HL-60 (cell line): ENCODE data around the gene SPIRE1.

Source experiments
- DNase-seq, 2 experiments: peaks; one replicate each; pipeline ENCODE4 v3.0.0-alpha.2; 2010 to 2020; ENCODE audit warnings: low read depth in 1 of 2, low spot score in 1 of 2
- H3K27ac ChIP-seq: fragments of 250-450 bp; sonication (Bioruptor Pico); replicated peaks from 2 replicates; pipeline ENCODE4 v1.5.1; 2020; ENCODE audit warnings: mild to moderate bottlenecking, moderate library complexity
- H3K27me3 ChIP-seq: fragments of 250-450 bp; sonication (Bioruptor Pico); 2 replicates; pipeline ENCODE4 v1.5.1; 2021; ENCODE audit warnings: mild to moderate bottlenecking, moderate library complexity; ENCODE audit not compliant: insufficient read depth, poor library complexity, severe bottlenecking
- H3K4me3 ChIP-seq: replicated peaks from 2 replicates; pipeline ENCODE4 v1.5.1; 2011; ENCODE audit warnings: mild to moderate bottlenecking, control low read depth, low read length; ENCODE audit not compliant: insufficient read depth
- GABPA ChIP-seq: IDR thresholded peaks from 2 replicates; pipeline ENCODE4 v1.6.1; 2012; ENCODE audit warnings: low read depth
- POLR2AphosphoS5 ChIP-seq: IDR thresholded peaks from 2 replicates; pipeline ENCODE4 v1.6.1; 2012; ENCODE audit warnings: low read depth
- SPI1 ChIP-seq: IDR thresholded peaks from 2 replicates; pipeline ENCODE4 v1.6.1; 2012; ENCODE audit warnings: low read depth, mild to moderate bottlenecking, borderline replicate concordance
- long read RNA-seq: library from polyadenylated mRNA; unstranded; transcript quantifications from one replicate; pipeline ENCODE4 v2.0.0, GENCODE V29; 2020
- TF ChIP-seq, protein P1 (sequence below): IDR thresholded peaks from one replicate; pipeline ENCODE4 v1.5.1; 2011; ENCODE audit warnings: low read length, control low read depth, inconsistent platforms; ENCODE audit not compliant: insufficient read depth
- TF ChIP-seq, protein P2 (sequence below): IDR thresholded peaks from 2 replicates; pipeline ENCODE4 v1.6.1; 2012; ENCODE audit warnings: low read depth; ENCODE audit not compliant: insufficient replicate concordance

SPIRE1 gene
- long read RNA-seq, partial matches to known transcripts, result 0 of 1 reads
- long read RNA-seq, other reads (novel, unspliced or antisense), result 1 of 1 reads

DNA sequence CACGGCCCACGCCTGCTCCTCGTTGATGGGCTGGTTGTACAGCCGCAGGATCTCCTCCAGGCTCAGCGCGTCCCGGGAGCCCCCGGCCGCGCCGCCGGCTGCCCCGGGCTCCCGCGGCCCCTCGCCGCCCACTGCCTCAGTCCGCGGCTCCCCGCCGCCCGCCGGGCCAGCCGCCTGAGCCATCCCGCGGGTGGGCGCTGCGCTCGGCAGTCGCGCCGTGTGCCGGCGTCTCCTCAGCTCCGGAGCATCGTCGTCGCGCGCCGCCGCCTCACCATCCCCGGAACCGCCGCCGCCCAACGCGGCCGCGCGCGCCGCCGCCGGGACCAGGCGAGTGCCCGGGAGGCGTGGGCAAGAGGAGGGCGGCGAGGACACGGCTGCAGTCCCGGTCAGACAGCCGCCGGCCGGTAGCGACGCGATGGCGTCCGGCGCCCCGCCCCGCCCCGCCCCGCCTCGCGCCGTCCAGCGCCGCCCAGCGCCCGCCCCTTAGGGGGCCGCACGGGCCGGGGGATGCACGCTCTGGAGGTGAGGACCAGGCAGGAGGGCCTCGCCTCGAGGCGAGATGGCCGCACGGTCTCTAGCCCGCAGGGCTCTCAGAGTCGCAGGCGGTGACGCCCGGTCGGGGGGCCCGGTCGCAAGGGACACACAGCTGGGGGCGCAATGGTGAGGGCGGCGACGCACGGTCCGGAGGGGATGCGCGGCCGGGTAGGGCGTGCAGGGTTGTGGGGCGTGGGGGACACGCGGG lies at the start of gene SPIRE1:
Gene SPIRE1, minus strand, starts transcription at position 424 of the 742 bp plus-strand sequence. Its CDS starts 241 bp downstream, at position 183.
- Histone ChIP-seq H3K4me3 (peak within 1 kb of the TSS; percentile 73), H3K27ac (no peak within 1 kb of the TSS), H3K27me3 (peaks cover 32% of the 10 kb centered on the region)
- DNase-seq, result no peak
- TF ChIP-seq POLR2AphosphoS5 (no peak), SPI1 (no peak), GABPA (no peak)
- TF ChIP-seq, protein P1, sequence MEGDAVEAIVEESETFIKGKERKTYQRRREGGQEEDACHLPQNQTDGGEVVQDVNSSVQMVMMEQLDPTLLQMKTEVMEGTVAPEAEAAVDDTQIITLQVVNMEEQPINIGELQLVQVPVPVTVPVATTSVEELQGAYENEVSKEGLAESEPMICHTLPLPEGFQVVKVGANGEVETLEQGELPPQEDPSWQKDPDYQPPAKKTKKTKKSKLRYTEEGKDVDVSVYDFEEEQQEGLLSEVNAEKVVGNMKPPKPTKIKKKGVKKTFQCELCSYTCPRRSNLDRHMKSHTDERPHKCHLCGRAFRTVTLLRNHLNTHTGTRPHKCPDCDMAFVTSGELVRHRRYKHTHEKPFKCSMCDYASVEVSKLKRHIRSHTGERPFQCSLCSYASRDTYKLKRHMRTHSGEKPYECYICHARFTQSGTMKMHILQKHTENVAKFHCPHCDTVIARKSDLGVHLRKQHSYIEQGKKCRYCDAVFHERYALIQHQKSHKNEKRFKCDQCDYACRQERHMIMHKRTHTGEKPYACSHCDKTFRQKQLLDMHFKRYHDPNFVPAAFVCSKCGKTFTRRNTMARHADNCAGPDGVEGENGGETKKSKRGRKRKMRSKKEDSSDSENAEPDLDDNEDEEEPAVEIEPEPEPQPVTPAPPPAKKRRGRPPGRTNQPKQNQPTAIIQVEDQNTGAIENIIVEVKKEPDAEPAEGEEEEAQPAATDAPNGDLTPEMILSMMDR, result no peak
- TF ChIP-seq, protein P2, sequence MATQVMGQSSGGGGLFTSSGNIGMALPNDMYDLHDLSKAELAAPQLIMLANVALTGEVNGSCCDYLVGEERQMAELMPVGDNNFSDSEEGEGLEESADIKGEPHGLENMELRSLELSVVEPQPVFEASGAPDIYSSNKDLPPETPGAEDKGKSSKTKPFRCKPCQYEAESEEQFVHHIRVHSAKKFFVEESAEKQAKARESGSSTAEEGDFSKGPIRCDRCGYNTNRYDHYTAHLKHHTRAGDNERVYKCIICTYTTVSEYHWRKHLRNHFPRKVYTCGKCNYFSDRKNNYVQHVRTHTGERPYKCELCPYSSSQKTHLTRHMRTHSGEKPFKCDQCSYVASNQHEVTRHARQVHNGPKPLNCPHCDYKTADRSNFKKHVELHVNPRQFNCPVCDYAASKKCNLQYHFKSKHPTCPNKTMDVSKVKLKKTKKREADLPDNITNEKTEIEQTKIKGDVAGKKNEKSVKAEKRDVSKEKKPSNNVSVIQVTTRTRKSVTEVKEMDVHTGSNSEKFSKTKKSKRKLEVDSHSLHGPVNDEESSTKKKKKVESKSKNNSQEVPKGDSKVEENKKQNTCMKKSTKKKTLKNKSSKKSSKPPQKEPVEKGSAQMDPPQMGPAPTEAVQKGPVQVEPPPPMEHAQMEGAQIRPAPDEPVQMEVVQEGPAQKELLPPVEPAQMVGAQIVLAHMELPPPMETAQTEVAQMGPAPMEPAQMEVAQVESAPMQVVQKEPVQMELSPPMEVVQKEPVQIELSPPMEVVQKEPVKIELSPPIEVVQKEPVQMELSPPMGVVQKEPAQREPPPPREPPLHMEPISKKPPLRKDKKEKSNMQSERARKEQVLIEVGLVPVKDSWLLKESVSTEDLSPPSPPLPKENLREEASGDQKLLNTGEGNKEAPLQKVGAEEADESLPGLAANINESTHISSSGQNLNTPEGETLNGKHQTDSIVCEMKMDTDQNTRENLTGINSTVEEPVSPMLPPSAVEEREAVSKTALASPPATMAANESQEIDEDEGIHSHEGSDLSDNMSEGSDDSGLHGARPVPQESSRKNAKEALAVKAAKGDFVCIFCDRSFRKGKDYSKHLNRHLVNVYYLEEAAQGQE, result no peak

DNA sequence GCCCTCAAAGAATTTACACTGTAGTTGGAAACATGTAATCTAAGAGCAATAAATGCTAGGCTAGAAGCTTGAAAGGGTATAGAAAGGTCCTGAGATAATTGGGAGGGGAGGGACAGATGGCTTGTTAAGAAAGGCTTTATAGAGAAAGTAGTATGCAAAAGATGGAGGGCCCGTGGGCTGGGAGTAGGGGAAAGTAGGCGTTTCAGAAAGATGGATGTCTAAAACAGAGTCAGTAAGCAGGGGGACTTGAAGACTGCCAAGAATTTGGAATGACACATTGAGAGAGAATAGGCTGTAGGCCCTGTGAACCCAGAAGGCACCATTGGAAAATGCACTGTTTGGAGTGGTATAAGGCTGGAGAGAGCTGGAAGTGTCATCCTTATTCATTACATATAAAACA lies 45.8 kb upstream of the SPIRE1 start:
- Histone ChIP-seq H3K27me3 (no peaks in the 10 kb centered on the region), H3K4me3 (peak overlapping the region; percentile 91), H3K27ac (peak overlapping the region; percentile 100)
- DNase-seq, result no peak
- TF ChIP-seq, protein P1, result no peak
- TF ChIP-seq GABPA (no peak), POLR2AphosphoS5 (no peak), SPI1 (no peak)
- TF ChIP-seq, protein P2, result no peak

DNA sequence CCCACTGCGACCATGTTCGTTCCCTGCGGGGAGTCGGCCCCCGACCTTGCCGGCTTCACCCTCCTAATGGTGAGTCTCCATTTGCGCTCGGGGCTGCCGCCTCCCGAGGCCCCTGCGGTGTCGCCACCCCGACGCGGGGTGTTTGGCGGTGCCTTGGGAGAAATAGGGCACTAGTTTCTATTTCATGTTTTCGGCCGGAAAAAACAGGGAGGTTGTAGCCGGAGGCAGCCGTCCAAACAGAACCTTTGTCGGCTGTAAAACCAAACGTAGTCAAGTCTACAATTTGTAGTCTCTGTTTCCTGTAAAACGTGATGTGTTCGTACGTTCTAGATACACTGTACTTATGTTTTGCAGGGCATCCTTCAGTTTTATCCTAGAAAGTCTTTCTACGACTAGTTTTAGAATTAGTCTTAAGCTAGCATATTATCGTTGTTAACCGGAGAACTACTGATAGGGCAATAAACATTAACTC lies 45.2 kb upstream of the SPIRE1 start:
- DNase-seq, result no peak
- Histone ChIP-seq H3K4me3 (peak overlapping the region; percentile 91), H3K27me3 (no peaks in the 10 kb centered on the region), H3K27ac (peak overlapping the region; percentile 100)
- TF ChIP-seq, protein P2, result no peak
- TF ChIP-seq GABPA (no peak), SPI1 (no peak), POLR2AphosphoS5 (no peak)
- TF ChIP-seq, protein P1, result no peak
